Glutamatergic neuron (in vitro differentiated cells): ENCODE results near the gene OR52L1. TPM values are rescaled to one million over a fixed set of nuclear protein-coding genes. Genes with fewer than 3 reads are reported as not detected.

ENCODE experiments used
- DNase-seq: peaks from one replicate; pipeline ENCODE4 v3.0.0; 2022
- H3K27ac Mint-ChIP-seq: one replicate; pipeline ENCODE4 v1.8.0; 2020; ENCODE audit warnings: mild to moderate bottlenecking, mixed read lengths, inconsistent platforms; ENCODE audit not compliant: unreplicated experiment
- H3K27me3 Mint-ChIP-seq: one replicate; pipeline ENCODE4 v1.8.0; 2020; ENCODE audit warnings: mild to moderate bottlenecking, moderate library complexity, mixed read lengths, inconsistent platforms; ENCODE audit not compliant: unreplicated experiment
- H3K36me3 Mint-ChIP-seq: one replicate; pipeline ENCODE4 v1.8.0; 2020; ENCODE audit warnings: mild to moderate bottlenecking, mixed read lengths, inconsistent platforms; ENCODE audit not compliant: unreplicated experiment
- H3K4me1 Mint-ChIP-seq: one replicate; pipeline ENCODE4 v1.8.0; 2020; ENCODE audit warnings: mild to moderate bottlenecking, low read depth, mixed read lengths, inconsistent platforms; ENCODE audit not compliant: unreplicated experiment
- H3K4me3 Mint-ChIP-seq: one replicate; pipeline ENCODE4 v1.8.0; 2020; ENCODE audit warnings: mild to moderate bottlenecking, mixed read lengths, inconsistent platforms; ENCODE audit not compliant: unreplicated experiment
- H3K9me3 Mint-ChIP-seq: one replicate; pipeline ENCODE4 v1.8.0; 2020; ENCODE audit warnings: mild to moderate bottlenecking, moderate library complexity, mixed read lengths, inconsistent platforms; ENCODE audit not compliant: unreplicated experiment
- total RNA-seq: library from RNA; stranded (reverse); fragmentation: NEBNext Ultra II Directional; extraction: Animal tissue kit (Norgen Biotek cat#: 25700); gene quantifications from one replicate; pipeline ENCODE4 v1.2.1, GENCODE V29; 2021; ENCODE audit not compliant: unreplicated experiment
- TF ChIP-seq, protein P1 (sequence below): fragments of 200-600 bp; sonication (generic); IDR thresholded peaks from one replicate; pipeline ENCODE4 v1.5.0; 2021; ENCODE audit not compliant: partially characterized antibody, unreplicated experiment

OR52L1 gene
- total RNA-seq, 1 donor from 2014 or later = not detected

DNA sequence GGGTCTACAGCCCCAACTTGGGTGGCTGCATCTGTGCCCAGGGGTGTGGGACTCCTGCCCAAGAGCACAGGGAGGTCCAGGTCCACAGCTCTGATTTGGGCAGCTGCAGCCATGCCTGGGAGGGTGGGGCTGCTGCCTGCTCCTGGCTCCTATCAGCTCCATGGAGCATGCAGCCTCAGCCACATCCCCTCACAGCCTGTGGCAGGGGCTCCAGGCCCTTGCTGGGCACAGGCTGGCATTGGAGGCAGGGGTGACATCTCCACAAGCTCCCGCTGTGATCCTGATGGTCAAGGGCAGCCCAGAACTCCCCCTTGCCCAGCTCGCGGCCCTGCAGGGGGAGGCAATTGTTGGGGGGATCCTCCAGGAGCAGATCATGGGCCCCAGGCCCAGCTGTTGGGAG lies 26.3 kb upstream of the OR52L1 start:
- no peak overlapping the region for H3K4me3 Mint-ChIP-seq
- TF ChIP-seq, protein P1, sequence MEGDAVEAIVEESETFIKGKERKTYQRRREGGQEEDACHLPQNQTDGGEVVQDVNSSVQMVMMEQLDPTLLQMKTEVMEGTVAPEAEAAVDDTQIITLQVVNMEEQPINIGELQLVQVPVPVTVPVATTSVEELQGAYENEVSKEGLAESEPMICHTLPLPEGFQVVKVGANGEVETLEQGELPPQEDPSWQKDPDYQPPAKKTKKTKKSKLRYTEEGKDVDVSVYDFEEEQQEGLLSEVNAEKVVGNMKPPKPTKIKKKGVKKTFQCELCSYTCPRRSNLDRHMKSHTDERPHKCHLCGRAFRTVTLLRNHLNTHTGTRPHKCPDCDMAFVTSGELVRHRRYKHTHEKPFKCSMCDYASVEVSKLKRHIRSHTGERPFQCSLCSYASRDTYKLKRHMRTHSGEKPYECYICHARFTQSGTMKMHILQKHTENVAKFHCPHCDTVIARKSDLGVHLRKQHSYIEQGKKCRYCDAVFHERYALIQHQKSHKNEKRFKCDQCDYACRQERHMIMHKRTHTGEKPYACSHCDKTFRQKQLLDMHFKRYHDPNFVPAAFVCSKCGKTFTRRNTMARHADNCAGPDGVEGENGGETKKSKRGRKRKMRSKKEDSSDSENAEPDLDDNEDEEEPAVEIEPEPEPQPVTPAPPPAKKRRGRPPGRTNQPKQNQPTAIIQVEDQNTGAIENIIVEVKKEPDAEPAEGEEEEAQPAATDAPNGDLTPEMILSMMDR = no peak
- DNase-seq = no peak
- no peaks in the 10 kb centered on the region for H3K27me3 Mint-ChIP-seq
- H3K27ac Mint-ChIP-seq = no peak overlapping the region
- no peaks in the 10 kb centered on the region for H3K4me1 Mint-ChIP-seq
- peaks cover 11% of the 10 kb centered on the region for H3K36me3 Mint-ChIP-seq
- H3K9me3 Mint-ChIP-seq = peaks cover 8% of the 10 kb centered on the region

DNA sequence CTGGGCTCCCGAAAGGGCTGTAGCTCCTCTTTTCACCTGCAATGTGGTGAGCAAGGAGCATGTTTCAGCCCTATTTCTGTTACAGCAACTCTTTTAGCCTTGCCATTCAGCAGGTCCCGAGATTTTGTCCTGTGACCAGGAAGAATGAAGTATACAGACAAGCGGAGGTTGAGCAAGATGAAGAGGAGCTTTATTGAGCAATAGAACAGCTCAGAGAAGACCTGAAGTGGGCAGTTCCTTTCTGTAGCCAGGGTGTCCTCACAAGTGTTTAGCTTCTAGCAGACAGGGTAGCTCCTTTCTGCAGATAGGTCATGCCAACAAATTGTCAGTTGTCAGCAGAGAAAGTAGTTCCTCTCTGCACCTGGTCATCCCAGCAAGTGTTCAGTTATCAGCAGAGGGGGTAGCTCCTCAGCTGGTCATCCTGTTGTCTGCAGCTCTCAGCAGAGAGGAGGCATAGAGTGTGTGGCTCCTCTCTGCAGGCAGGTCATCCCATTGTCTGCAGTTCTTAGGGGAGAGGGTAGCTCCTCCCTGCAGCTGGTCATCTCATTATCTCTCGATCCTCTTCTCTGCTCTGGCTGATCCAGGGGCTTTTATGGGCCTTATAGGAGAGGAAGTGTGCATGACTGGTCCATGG lies 25.4 kb upstream of the OR52L1 start:
- Mint-ChIP-seq H3K36me3 (peaks cover 7% of the 10 kb centered on the region), H3K4me1 (no peaks in the 10 kb centered on the region), H3K9me3 (peaks cover 2% of the 10 kb centered on the region)

GRCh38 chr11:6006846-6007245 lies 20.1 kb upstream of the OR52L1 start, which contains the start of gene OR56A4:
Gene OR56A4, minus strand, starts transcription at chr11:6006946. Its CDS starts 3,954 bp downstream, at chr11:6002992.
- H3K4me1 Mint-ChIP-seq = no peaks in the 10 kb centered on the region
- no peak within 1 kb of the TSS for H3K4me3 Mint-ChIP-seq
- H3K9me3 Mint-ChIP-seq = no peaks in the 10 kb centered on the region
- no peaks in the 10 kb centered on the region for H3K27me3 Mint-ChIP-seq
- no peaks in the 10 kb centered on the region for H3K36me3 Mint-ChIP-seq
- TF ChIP-seq, protein P1 = no peak
- DNase-seq = no peak
- no peak within 1 kb of the TSS for H3K27ac Mint-ChIP-seq

More for the DNA sequence above, 25.4 kb upstream of the OR52L1 start:
- no peak for DNase-seq
- Mint-ChIP-seq H3K27ac (no peak overlapping the region), H3K4me3 (no peak overlapping the region), H3K27me3 (no peaks in the 10 kb centered on the region)
- TF ChIP-seq, protein P1 = no peak

DNA sequence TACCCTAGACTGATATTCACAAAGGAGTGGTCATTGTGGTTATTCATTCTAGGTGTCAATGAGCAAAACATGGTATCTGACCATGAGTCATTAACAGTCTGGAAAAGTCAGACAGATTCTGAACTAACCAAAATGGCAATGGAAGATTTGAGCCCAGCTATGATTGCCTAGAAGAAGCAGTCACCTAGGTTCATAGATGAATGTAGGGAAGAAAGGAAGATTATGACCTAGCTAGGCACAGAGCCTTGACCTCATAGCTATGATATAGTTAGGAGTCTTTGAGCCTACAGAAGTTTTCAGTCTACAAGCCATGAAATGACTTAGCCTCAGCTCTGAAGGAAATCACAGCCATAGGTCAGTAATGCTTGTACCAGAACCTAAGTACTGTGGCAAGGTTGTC lies 19.6 kb upstream of the OR52L1 start:
- no peaks in the 10 kb centered on the region for H3K36me3 Mint-ChIP-seq
- no peak overlapping the region for H3K4me3 Mint-ChIP-seq
- no peak overlapping the region for H3K27ac Mint-ChIP-seq
- no peaks in the 10 kb centered on the region for H3K9me3 Mint-ChIP-seq
- TF ChIP-seq, protein P1 = no peak
- no peaks in the 10 kb centered on the region for H3K4me1 Mint-ChIP-seq
- DNase-seq = no peak
- H3K27me3 Mint-ChIP-seq = no peaks in the 10 kb centered on the region

DNA sequence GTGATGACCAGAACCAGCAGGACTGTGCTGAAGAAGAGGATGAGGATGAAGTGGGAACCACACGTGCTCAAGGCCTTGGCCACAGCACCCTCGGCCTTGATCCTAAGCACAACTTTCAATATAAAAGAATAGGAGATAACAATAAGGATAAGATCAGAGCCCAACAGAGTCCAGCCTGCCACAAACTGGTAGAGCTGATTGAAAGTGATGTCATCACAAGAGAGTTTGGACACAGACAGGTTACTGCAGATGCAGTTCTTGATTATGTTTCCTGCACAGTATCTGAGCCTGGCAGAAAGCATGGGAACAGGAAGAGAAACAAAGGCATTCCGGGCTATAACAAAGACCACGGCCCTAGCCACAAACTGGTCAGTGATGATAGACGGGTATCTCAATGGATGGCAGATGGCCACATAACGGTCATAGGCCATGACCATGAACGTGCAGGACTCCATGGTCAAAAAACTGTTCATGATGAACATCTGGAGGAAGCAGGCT lies 15.5 kb upstream of the OR52L1 start:
- Mint-ChIP-seq H3K27me3 (peaks cover 1% of the 10 kb centered on the region), H3K27ac (no peak overlapping the region), H3K4me1 (no peaks in the 10 kb centered on the region), H3K9me3 (no peaks in the 10 kb centered on the region), H3K4me3 (no peak overlapping the region), H3K36me3 (no peaks in the 10 kb centered on the region)
- no peak for DNase-seq
- TF ChIP-seq, protein P1 = no peak
